ENCODE measurements around the gene EPS15. TPM values are rescaled to one million over a fixed set of nuclear protein-coding genes. Genes with fewer than 3 reads are reported as not detected.

The EPS15 gene
- total and polyA plus RNA-seq, 2 of the 8 experiments (the other 6 are each of a cell fraction or from before 2014, with no cell fraction given): 15.9 to 57.2 TPM

GRCh38 chr1:51421964-51422363 is 97.1 kb downstream of the EPS15 start (continued):
- TF ChIP-seq CHD7 (IDR thresholded peaks at IDR 0.05; ENCODE audit: insufficient replicate concordance, low read length): no peak
- TF ChIP-seq CBX8 (IDR thresholded peaks at IDR 0.05; ENCODE audit: borderline replicate concordance, low read depth, low read length): no peak
- no peak for TF ChIP-seq NANOG (IDR thresholded peaks at IDR 0.05; ENCODE audit: insufficient read depth, low read depth, low read length, poor library complexity, severe bottlenecking)
- TF ChIP-seq ATF2 (IDR thresholded peaks at IDR 0.05; ENCODE audit: low read length): no peak
- TF ChIP-seq SIN3A (conservative IDR thresholded peaks at IDR 0.05 in 1 of 2, IDR thresholded peaks at IDR 0.05 in 1 of 2; ENCODE audit: low read depth in 1 of 2, low read length in 2 of 2): no peak
- TF ChIP-seq USF2 (IDR thresholded peaks at IDR 0.05; ENCODE audit: low read length): no peak
- no peak for TF ChIP-seq EGR1 (IDR thresholded peaks at IDR 0.05; ENCODE audit: borderline replicate concordance, low read depth, low read length)
- TF ChIP-seq FOSL1 (IDR thresholded peaks at IDR 0.05; ENCODE audit: insufficient read depth, low read depth, low read length): no peak

Data from H1 (cell line).